OCI-LY7 (cell line): ENCODE data around the gene HCAR1.
"Not testable (repeated sequence)": the region's sequence is repeated elsewhere in the genome, so short reads cannot be mapped to it uniquely, and the experiment has no call there.

Experiments used
- EZH2phosphoT487 ChIP-seq: fragments of 200-600 bp; sonication (generic); IDR thresholded peaks from 2 replicates; pipeline ENCODE4 v1.6.1; 2018; ENCODE audit warnings: low read depth, borderline replicate concordance, mild to moderate bottlenecking, mixed run types, antibody characterized with exemption, low read length, moderate library complexity, mixed read lengths
- TF ChIP-seq, protein P1 (sequence below): fragments of 200-600 bp; sonication (generic); conservative IDR thresholded peaks from 2 replicates; pipeline ENCODE4 v1.5.1; 2014; ENCODE audit warnings: mild to moderate bottlenecking, antibody characterized with exemption, low read length, moderate library complexity, mixed read lengths

DNA sequence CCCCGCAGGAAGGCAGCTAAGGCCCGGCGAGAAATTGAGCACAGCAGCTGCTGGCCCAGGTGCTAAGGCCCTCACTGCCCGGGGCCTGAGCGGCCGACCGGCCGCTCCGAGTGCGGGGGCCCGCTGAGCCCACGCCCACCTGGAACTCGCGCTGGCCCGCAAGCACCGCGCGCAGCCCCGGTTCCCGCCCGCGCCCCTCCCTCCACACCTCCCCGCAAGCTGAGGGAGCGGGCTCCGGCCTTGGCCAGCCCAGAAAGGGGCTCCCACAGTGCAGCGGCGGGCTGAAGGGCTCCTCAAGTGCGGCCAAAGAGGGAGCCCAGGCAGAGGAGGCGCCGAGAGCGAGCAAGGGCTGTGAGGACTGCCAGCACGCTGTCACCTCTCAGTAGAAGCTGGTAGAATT lies 53.9 kb downstream of the HCAR1 start:
- TF ChIP-seq, protein P1, sequence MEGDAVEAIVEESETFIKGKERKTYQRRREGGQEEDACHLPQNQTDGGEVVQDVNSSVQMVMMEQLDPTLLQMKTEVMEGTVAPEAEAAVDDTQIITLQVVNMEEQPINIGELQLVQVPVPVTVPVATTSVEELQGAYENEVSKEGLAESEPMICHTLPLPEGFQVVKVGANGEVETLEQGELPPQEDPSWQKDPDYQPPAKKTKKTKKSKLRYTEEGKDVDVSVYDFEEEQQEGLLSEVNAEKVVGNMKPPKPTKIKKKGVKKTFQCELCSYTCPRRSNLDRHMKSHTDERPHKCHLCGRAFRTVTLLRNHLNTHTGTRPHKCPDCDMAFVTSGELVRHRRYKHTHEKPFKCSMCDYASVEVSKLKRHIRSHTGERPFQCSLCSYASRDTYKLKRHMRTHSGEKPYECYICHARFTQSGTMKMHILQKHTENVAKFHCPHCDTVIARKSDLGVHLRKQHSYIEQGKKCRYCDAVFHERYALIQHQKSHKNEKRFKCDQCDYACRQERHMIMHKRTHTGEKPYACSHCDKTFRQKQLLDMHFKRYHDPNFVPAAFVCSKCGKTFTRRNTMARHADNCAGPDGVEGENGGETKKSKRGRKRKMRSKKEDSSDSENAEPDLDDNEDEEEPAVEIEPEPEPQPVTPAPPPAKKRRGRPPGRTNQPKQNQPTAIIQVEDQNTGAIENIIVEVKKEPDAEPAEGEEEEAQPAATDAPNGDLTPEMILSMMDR, result not testable (repeated sequence)
- TF ChIP-seq EZH2phosphoT487, result not testable (repeated sequence)
